ENCODE measurements around the gene HYAL3. TPM values are rescaled to one million over a fixed set of nuclear protein-coding genes. Genes with fewer than 3 reads are reported as not detected.
"Not testable (repeated sequence)": the region's sequence is repeated elsewhere in the genome, so short reads cannot be mapped to it uniquely, and the experiment has no call there.

The HYAL3 gene
- total and polyA plus RNA-seq, 3 experiments from 2014 or later: 3.6 to 8.4 (median 7.7) TPM

DNA sequence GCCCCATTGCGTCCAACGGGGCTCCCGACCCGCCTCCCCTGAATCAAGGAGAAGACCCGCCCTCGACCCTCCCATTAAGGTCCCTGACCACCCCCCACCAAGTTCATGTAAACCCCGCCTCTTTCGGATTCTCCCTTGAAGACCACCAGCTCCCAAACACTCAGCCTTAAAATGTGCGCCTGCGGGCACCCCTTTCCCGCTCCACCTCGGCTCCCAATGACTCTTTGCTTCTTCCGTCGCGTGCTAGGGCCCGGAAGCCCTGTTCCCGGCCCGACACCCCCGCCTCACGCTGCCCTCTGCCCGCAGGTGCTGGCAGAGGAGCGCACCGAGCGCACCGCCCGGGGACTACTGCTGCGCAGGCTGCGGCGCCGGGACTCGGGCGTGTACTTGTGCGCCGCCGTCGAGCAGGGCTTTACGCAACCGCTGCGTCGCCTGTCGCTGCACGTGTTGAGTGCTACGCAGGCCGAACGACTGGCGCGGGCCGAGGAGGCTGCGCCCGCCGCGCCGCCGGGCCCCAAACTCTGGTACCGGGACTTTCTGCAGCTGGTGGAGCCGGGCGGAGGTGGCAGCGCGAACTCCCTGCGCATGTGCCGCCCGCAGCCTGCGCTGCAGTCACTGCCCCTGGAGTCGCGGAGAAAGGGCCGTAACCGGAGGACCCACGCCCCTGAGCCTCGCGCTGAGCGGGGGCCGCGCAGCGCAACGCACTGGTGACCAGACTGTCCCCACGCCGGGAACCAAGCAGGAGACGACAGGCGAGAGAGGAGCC, 23.0 kb downstream of the HYAL3 start:
- Mint-ChIP-seq H3K36me3 (no peaks in the 10 kb centered on the region), H3K4me3 (peak overlapping the region in 4 of 7 donors; percentile 12 to 72 (median 51)), H3K9me3 (no peaks in the 10 kb centered on the region), H3K27ac (peak overlapping the region in 1 of 8 donors; percentile 34), H3K27me3 (peaks cover 28 to 34% of the 10 kb centered on the region in 2 donors), H3K4me1 (peaks cover 23 to 32% (median 24%) of the 10 kb centered on the region in 3 donors)
- H3K4me3 ChIP-seq (ENCODE audit: low read length): no peak overlapping the region
- no peak for DNase-seq
- H3K36me3 ChIP-seq (ENCODE audit: insufficient read depth, low read length): no peaks in the 10 kb centered on the region
- CTCF ChIA-PET: interaction anchor here (0.9 to 7.2 kb wide), 8 partner anchors 10 to 95 kb away, joined by 3 to 86 read pairs (median 3); no protein-coding TSS in a partner anchor
- H3K9me3 ChIP-seq (ENCODE audit: low read length): no peaks in the 10 kb centered on the region
- peaks cover 28% of the 10 kb centered on the region for H3K27me3 ChIP-seq (ENCODE audit: insufficient read depth, low read length, poor library complexity, severe bottlenecking)
- POLR2A ChIA-PET: no interaction called here
- H3K4me1 ChIP-seq (ENCODE audit: insufficient read depth, low read length): peaks cover 28% of the 10 kb centered on the region
- H3K27ac ChIP-seq (ENCODE audit: low read depth, low read length): no peak overlapping the region

DNA sequence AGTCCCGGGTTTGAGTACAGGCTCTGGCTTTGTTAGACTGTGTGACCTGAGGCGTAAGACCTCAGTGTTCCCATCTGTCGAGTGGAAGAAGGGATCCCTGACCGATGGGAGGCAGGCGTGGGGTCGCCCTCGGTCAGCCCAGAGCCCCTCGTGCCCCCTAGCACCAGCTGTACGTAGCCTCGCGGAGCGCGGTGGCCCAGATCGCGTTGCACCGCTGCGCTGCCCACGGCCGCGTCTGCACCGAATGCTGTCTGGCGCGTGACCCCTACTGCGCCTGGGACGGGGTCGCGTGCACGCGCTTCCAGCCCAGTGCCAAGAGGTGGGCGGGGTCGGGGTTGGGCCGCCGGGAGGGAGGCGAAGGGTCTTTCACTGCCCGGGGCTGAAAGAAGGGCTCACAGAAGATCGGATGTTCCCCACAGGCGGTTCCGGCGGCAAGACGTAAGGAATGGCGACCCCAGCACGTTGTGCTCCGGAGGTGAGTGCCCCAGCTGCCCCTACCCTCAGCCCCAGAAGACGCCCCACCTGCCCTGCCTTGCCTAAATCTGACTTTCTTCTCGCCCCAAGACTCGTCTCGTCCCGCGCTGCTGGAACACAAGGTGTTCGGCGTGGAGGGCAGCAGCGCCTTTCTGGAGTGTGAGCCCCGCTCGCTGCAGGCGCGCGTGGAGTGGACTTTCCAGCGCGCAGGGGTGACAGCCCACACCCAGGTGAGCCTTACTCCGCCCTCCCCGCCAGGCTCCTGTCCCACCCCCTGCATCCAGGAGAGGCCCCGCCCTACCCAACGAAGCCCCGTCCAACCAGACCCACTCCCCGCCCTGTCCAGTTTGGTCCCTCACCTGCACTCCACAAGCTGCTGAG, 23.8 kb downstream of the HYAL3 start:
- CTCF ChIA-PET: interaction anchor here (0.7 to 7.2 kb wide), 15 partner anchors 9 to 81 kb away, joined by 3 to 86 read pairs (median 4); partner anchors contain the start of genes HYAL3 and NAA80
- peaks cover 28% of the 10 kb centered on the region for H3K27me3 ChIP-seq (ENCODE audit: insufficient read depth, low read length, poor library complexity, severe bottlenecking)
- no peak overlapping the region for H3K4me3 ChIP-seq (ENCODE audit: low read length)
- Mint-ChIP-seq H3K27me3 (peaks cover 28 to 34% of the 10 kb centered on the region in 2 donors), H3K36me3 (no peaks in the 10 kb centered on the region), H3K27ac (peak overlapping the region in 1 of 8 donors; percentile 34), H3K4me1 (peaks cover 23 to 32% (median 24%) of the 10 kb centered on the region in 3 donors), H3K9me3 (no peaks in the 10 kb centered on the region), H3K4me3 (peak overlapping the region in 6 of 7 donors; percentile 31 to 72 (median 62))
- H3K9me3 ChIP-seq (ENCODE audit: low read length): no peaks in the 10 kb centered on the region
- H3K36me3 ChIP-seq (ENCODE audit: insufficient read depth, low read length): no peaks in the 10 kb centered on the region
- H3K27ac ChIP-seq (ENCODE audit: low read depth, low read length): no peak overlapping the region
- no peak for DNase-seq
- POLR2A ChIA-PET: no interaction called here
- H3K4me1 ChIP-seq (ENCODE audit: insufficient read depth, low read length): peaks cover 28% of the 10 kb centered on the region

DNA sequence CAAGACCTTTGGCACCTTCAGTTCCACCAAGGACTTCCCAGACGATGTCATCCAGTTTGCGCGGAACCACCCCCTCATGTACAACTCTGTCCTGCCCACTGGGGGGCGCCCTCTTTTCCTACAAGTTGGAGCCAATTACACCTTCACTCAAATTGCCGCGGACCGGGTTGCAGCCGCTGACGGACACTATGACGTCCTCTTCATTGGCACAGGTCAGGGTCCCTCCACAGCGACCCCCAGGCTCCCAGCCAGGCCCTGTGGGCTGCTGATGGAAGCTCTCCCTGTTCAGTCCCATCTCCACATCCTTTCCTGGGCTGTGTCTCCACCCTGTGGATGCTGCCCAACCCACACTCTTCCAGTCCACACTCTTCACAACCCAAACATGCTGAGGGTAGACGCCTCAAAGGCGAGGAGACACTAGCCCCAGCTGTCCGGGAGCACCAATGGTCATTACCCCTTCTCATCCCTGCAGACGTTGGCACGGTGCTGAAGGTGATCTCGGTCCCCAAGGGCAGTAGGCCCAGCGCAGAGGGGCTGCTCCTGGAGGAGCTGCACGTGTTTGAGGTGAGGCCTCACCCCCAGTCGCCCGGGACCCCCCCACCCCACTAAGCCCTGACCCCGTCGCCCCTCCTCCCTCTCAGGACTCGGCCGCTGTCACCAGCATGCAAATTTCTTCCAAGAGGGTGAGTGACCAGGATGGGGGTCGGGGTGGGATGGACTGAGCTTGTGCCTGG, 24.7 kb downstream of the HYAL3 start:
- peak; percentile 55 to 81 (median 65) for DNase-seq
- ChIA-PET POLR2A (no interaction called here), CTCF (interaction anchor here (0.7 to 7.2 kb wide), 14 partner anchors 10 to 80 kb away, joined by 3 to 86 read pairs (median 4); partner anchors contain the start of genes HYAL3 and NAA80)
- H3K9me3 ChIP-seq (ENCODE audit: low read length): no peaks in the 10 kb centered on the region
- no peak overlapping the region for H3K27ac ChIP-seq (ENCODE audit: low read depth, low read length)
- no peaks in the 10 kb centered on the region for H3K36me3 ChIP-seq (ENCODE audit: insufficient read depth, low read length)
- Mint-ChIP-seq H3K4me3 (peak overlapping the region; percentile 15 to 67 (median 54)), H3K27me3 (peaks cover 28 to 34% of the 10 kb centered on the region in 2 donors), H3K4me1 (peaks cover 23 to 32% (median 24%) of the 10 kb centered on the region in 3 donors), H3K27ac (peak overlapping the region in 6 of 8 donors; percentile 38 to 82 (median 78)), H3K36me3 (no peaks in the 10 kb centered on the region), H3K9me3 (no peaks in the 10 kb centered on the region)
- H3K27me3 ChIP-seq (ENCODE audit: insufficient read depth, low read length, poor library complexity, severe bottlenecking): peaks cover 28% of the 10 kb centered on the region
- no peak overlapping the region for H3K4me3 ChIP-seq (ENCODE audit: low read length)
- peaks cover 28% of the 10 kb centered on the region for H3K4me1 ChIP-seq (ENCODE audit: insufficient read depth, low read length)

DNA sequence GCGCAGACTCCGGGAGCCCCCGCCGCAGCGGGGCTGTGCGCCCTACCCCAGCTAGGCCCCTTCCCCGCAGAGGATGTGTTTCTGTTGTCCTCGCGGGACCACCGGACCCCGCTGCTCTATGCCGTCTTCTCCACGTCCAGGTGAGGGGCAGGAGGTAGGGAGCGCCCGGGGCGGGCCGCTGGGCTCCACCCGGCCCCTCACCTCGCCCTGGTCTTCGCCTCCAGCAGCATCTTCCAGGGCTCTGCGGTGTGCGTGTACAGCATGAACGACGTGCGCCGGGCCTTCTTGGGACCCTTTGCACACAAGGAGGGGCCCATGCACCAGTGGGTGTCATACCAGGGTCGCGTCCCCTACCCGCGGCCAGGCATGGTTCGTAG, 25.5 kb downstream of the HYAL3 start:
- H3K4me1 Mint-ChIP-seq: peaks cover 23 to 32% (median 24%) of the 10 kb centered on the region in 3 donors
- no peaks in the 10 kb centered on the region for H3K36me3 Mint-ChIP-seq
- Histone ChIP-seq H3K27me3 (ENCODE audit: insufficient read depth, low read length, poor library complexity, severe bottlenecking) (peaks cover 28% of the 10 kb centered on the region), H3K9me3 (ENCODE audit: low read length) (no peaks in the 10 kb centered on the region), H3K4me1 (ENCODE audit: insufficient read depth, low read length) (peaks cover 28% of the 10 kb centered on the region), H3K4me3 (ENCODE audit: low read length) (no peak overlapping the region), H3K36me3 (ENCODE audit: insufficient read depth, low read length) (no peaks in the 10 kb centered on the region), H3K27ac (ENCODE audit: low read depth, low read length) (no peak overlapping the region)
- peak overlapping the region in 2 of 7 donors; percentile 62 to 67 for H3K4me3 Mint-ChIP-seq
- no peak overlapping the region for H3K27ac Mint-ChIP-seq
- H3K27me3 Mint-ChIP-seq: peaks cover 27 to 35% of the 10 kb centered on the region in 2 donors
- CTCF ChIA-PET: interaction anchor here (1.0 to 7.2 kb wide), 2 partner anchors 17 to 79 kb away, joined by 3 to 86 read pairs; no protein-coding TSS in a partner anchor
- POLR2A ChIA-PET: no interaction called here
- no peaks in the 10 kb centered on the region for H3K9me3 Mint-ChIP-seq
- no peak for DNase-seq

DNA sequence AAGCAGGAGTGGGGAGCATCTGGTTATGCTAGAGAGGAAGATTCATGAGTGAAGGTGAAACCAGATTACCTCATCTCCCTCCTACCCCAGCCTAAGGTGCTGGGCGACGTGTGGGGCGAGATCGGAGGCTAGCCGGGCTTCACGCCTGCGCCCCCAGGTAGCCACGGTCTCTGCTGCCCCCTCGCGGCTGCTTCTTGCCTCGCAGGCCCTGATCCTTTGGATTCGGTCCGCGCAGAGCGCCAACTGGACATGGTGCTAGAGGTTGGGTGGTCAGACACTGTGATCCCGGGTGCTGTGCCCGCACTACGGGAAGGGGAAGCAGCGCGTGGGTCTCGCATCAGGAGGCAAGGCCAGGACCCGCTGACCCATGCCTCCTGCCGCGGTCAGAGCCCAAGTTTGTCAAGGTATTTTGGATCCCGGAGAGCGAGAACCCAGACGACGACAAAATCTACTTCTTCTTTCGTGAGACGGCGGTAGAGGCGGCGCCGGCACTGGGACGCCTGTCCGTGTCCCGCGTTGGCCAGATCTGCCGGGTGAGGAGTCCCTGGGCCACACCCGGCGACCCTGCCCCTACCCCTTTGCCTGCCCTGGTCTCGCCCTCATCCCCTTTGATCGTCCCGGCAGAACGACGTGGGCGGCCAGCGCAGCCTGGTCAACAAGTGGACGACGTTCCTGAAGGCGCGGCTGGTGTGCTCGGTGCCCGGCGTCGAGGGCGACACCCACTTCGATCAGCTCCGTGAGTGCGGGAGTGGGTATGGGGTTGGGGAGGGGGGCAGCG, 26.1 kb downstream of the HYAL3 start:
- Histone ChIP-seq H3K27ac (ENCODE audit: low read depth, low read length) (no peak overlapping the region), H3K27me3 (ENCODE audit: insufficient read depth, low read length, poor library complexity, severe bottlenecking) (peaks cover 28% of the 10 kb centered on the region), H3K4me1 (ENCODE audit: insufficient read depth, low read length) (peaks cover 28% of the 10 kb centered on the region), H3K9me3 (ENCODE audit: low read length) (no peaks in the 10 kb centered on the region), H3K4me3 (ENCODE audit: low read length) (peak overlapping the region; percentile 51), H3K36me3 (ENCODE audit: insufficient read depth, low read length) (no peaks in the 10 kb centered on the region)
- peaks cover 27 to 35% of the 10 kb centered on the region in 2 donors for H3K27me3 Mint-ChIP-seq
- peak; percentile 73 to 87 (median 83) for DNase-seq
- ChIA-PET CTCF (interaction anchor here (1.0 to 7.2 kb wide), 5 partner anchors 16 to 84 kb away, joined by 3 to 86 read pairs (median 16); no protein-coding TSS in a partner anchor), POLR2A (no interaction called here)
- no peaks in the 10 kb centered on the region for H3K36me3 Mint-ChIP-seq
- H3K9me3 Mint-ChIP-seq: no peaks in the 10 kb centered on the region
- peak overlapping the region in 7 of 8 donors; percentile 10 to 85 (median 63) for H3K27ac Mint-ChIP-seq
- H3K4me3 Mint-ChIP-seq: peak overlapping the region in 6 of 7 donors; percentile 45 to 77 (median 72)
- peaks cover 23 to 32% (median 24%) of the 10 kb centered on the region in 3 donors for H3K4me1 Mint-ChIP-seq

DNA sequence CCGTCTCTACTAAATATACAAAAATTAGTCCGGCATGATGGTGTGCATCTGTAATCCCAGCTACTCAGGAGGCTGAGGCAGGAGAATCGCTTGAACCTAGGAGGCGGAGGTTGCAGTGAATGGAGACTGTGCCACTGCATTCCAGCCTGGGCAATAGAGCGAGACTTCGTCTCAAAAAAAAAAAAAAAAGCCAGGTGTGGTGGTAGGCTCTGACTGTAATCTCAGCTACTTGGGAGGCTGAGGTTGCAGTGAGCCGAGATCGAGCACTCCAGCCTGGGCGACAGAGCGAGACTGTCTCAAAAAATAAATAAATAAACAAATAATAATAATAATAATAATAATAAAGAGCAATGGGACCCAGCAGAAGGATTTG, 26.7 kb downstream of the HYAL3 start:
- POLR2A ChIA-PET: not testable (repeated sequence)

More for the DNA sequence above, 26.7 kb downstream of the HYAL3 start:
- not testable (repeated sequence) for H3K4me3 ChIP-seq (ENCODE audit: low read length); DNase-seq; H3K9me3 Mint-ChIP-seq; H3K9me3 ChIP-seq (ENCODE audit: low read length); H3K36me3 ChIP-seq (ENCODE audit: insufficient read depth, low read length); H3K27ac ChIP-seq (ENCODE audit: low read depth, low read length); H3K36me3 Mint-ChIP-seq
- Mint-ChIP-seq H3K4me3 (peak overlapping the region in 2 of 7 donors; percentile 45 to 74), H3K4me1 (peaks cover 23 to 32% (median 24%) of the 10 kb centered on the region in 3 donors), H3K27me3 (peaks cover 24 to 35% of the 10 kb centered on the region in 2 donors), H3K27ac (peak overlapping the region in 3 of 8 donors; percentile 33 to 85 (median 66))
- Histone ChIP-seq H3K4me1 (ENCODE audit: insufficient read depth, low read length) (peaks cover 28% of the 10 kb centered on the region), H3K27me3 (ENCODE audit: insufficient read depth, low read length, poor library complexity, severe bottlenecking) (peaks cover 28% of the 10 kb centered on the region)
- CTCF ChIA-PET: interaction anchor here (0.9 to 7.2 kb wide), 6 partner anchors 13 to 83 kb away, joined by 3 to 86 read pairs (median 10); no protein-coding TSS in a partner anchor

Measured in CD8-positive, alpha-beta memory T cell (primary cell).